ENCODE measurements around the gene CAVIN2. TPM values are rescaled to one million over a fixed set of nuclear protein-coding genes. Genes with fewer than 3 reads are reported as not detected.
A peak's percentile ranks its signal among the peaks of the same experiment; 100 is the strongest.

CAVIN2 gene
- total and polyA plus RNA-seq, 2 donors (not counting 3 experiments of a cell fraction or from before 2014, with no cell fraction given) = 202 to 260 TPM

GRCh38 chr2:191857886-191858285 is 11.0 kb upstream of the CAVIN2 start:
- no peak overlapping the region for H2AFZ ChIP-seq (ENCODE audit: low read depth, low read length)
- no peaks in the 10 kb centered on the region for H3K36me3 ChIP-seq (ENCODE audit: control insufficient read depth in 2 of 2, extremely low read depth in 1 of 2, insufficient read depth in 2 of 2, low read length in 2 of 2)
- peak overlapping the region; percentile 93 for H3K27ac ChIP-seq (ENCODE audit: insufficient read depth, low read depth, low read length)
- ChIA-PET CTCF (interaction anchor here (0.7 to 4.3 kb wide), 6 partner anchors 8 to 305 kb away, joined by 3 to 19 read pairs (median 12); partner anchors contain the start of gene CAVIN2), POLR2A (interaction anchor here (1.6 to 3.6 kb wide), 2 partner anchors 9 to 12 kb away, joined by 9 to 43 read pairs; partner anchors contain the start of gene CAVIN2)
- H3K79me2 ChIP-seq (ENCODE audit: control insufficient read depth, insufficient read depth, low read length) = no peaks in the 10 kb centered on the region
- intact Hi-C loops (cut with micrococcal nuclease) = loop anchor here (1.0 kb wide), 4 partner anchors 9 to 69 kb away; partner anchors contain the start of gene CAVIN2
- no TSS peak for BruUV-seq (replicated peaks)
- TF ChIP-seq MYC (IDR thresholded peaks at IDR 0.05; ENCODE audit: low read depth, low read length) (no peak), POLR2AphosphoS5 (IDR thresholded peaks at IDR 0.05; ENCODE audit: insufficient read depth, low read depth, low read length) (no peak), POLR2A (IDR thresholded peaks at IDR 0.05; ENCODE audit: low read depth, low read length) (no peak), FOS (IDR thresholded peaks at IDR 0.05; ENCODE audit: borderline replicate concordance, insufficient read depth, low read length) (no peak), JUN (IDR thresholded peaks at IDR 0.05; ENCODE audit: borderline replicate concordance, insufficient read depth, insufficient read length, low read depth) (no peak), GATA2 (IDR thresholded peaks at IDR 0.05; ENCODE audit: insufficient read depth, insufficient read length, low read depth, low read length) (no peak), EZH2 (IDR thresholded peaks at IDR 0.05; ENCODE audit: borderline replicate concordance, low read depth, low read length, severe bottlenecking) (no peak), CTCF (IDR thresholded peaks at IDR 0.05; ENCODE audit: extremely low read depth in 1 of 2, insufficient read depth in 1 of 2, low read depth in 1 of 2, low read length in 2 of 2) (no peak), MAX (IDR thresholded peaks at IDR 0.05; ENCODE audit: insufficient read depth, insufficient read length) (no peak)
- dilution Hi-C loops (cut with MboI; ENCODE audit: extremely low pct_ligation_motif_present, low sequenced_read_pairs) = no loop called here
- peaks cover 56% of the 10 kb centered on the region for H3K4me1 ChIP-seq (ENCODE audit: control insufficient read depth, extremely low read depth, insufficient read depth, low read length)
- H3K9ac ChIP-seq (replicated peaks; ENCODE audit: extremely low read depth, insufficient read depth, low read length) = peak overlapping the region; percentile 46
- H3K4me3 ChIP-seq (replicated peaks in 1 of 3; ENCODE audit: insufficient read depth in 1 of 3, low read depth in 1 of 3, low read length in 3 of 3) = no peak overlapping the region
- no peaks in the 10 kb centered on the region for H3K27me3 ChIP-seq (ENCODE audit: control insufficient read depth in 2 of 2, insufficient read depth in 2 of 2, low read length in 2 of 2)
- no peaks in the 10 kb centered on the region for H3K9me3 ChIP-seq (replicated peaks; ENCODE audit: control insufficient read depth, insufficient read depth, low read length)
- no peaks in the 10 kb centered on the region for H4K20me1 ChIP-seq (replicated peaks; ENCODE audit: control insufficient read depth, extremely low read depth, insufficient read depth, low read length)
- no peak for FAIRE-seq
- peak overlapping the region; percentile 51 for H3K4me2 ChIP-seq (ENCODE audit: insufficient read depth, low read length)
- DNase-seq (ENCODE audit: low read depth, low spot score) = no peak
- H3K9me1 ChIP-seq (replicated peaks; ENCODE audit: control insufficient read depth, extremely low read depth, insufficient read depth, low read length) = no peaks in the 10 kb centered on the region
